ENCODE results near the gene DDX41. TPM values are rescaled to one million over a fixed set of nuclear protein-coding genes. Genes with fewer than 3 reads are reported as not detected.

The DDX41 gene
- total RNA-seq, 1 experiment from 2014 or later = 136 TPM

DNA sequence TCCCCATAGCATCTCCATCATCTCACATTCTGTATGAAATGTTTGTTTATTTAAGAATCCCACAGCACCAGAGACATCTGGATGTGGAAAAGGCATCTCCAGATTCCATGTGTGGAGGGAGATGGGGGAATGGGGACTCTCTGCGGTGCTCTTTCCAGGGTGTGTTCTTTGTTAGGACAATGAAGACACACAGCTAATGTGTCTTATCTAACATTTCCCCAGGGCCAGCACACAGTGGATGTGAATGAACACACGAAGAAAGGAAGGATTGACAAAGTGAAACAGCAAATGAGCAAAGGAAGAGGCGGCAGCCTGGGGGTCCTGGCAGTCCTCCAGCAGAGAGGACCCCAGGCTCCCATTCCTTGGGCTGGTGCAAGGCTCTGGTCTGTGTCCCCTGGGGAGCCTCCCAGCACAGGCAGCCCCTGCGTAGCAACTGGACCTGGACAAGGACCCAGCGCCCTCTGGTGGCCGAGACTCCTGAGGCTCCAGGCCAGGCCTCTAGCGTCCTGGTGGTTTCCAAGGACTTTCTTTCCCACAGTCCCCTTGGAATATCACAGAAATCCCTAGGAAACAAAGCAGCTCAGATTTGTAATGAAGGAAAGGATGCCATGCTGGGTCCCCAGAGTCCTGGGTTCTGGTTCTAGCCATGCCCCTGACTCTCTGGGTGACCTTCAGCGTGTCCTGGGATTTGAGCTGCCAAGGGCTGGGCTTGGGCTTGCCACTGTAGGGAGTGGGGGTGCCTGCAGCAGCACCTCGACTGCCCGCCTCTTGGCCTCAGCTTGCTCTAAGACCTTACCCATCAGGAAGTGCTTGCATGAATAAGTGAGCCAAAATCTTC lies 15.9 kb downstream of the DDX41 start (continued):
- TF ChIP-seq CTCF (IDR thresholded peaks at IDR 0.05) = peak; percentile 88
- TF ChIP-seq, protein P1, sequence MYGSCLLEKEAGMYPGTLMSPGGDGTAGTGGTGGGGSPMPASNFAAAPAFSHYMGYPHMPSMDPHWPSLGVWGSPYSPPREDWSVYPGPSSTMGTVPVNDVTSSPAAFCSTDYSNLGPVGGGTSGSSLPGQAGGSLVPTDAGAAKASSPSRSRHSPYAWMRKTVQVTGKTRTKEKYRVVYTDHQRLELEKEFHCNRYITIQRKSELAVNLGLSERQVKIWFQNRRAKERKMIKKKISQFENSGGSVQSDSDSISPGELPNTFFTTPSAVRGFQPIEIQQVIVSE (CRISPR knock-in tag; IDR thresholded peaks at IDR 0.05; ENCODE audit: borderline replicate concordance) = no peak
- TF ChIP-seq MLX (CRISPR knock-in tag; IDR thresholded peaks at IDR 0.05) = no peak
- TF ChIP-seq, protein P2, sequence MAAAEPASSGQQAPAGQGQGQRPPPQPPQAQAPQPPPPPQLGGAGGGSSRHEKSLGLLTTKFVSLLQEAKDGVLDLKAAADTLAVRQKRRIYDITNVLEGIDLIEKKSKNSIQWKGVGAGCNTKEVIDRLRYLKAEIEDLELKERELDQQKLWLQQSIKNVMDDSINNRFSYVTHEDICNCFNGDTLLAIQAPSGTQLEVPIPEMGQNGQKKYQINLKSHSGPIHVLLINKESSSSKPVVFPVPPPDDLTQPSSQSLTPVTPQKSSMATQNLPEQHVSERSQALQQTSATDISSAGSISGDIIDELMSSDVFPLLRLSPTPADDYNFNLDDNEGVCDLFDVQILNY (CRISPR knock-in tag; IDR thresholded peaks at IDR 0.05) = no peak
- no peak for TF ChIP-seq USF1 (CRISPR knock-in tag; IDR thresholded peaks at IDR 0.05)

DNA sequence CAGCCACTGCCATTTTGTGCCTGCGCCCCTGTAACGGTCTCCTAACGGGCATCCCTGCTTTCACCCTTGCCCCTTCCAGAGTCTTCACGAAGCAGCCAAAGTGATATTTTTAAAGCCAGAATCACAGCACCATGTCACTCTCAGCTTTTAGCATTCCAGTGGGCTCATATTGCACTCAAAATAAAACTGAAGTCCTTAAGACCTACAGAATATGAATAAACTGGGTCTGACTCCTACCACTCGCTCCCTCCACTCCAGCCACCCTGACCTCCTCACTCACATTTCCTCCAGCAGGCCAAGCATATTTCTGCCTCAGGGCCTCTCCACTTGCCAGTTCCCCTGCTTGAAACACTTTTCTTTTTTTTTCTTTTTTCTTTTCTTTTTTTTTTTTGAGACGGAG lies 16.9 kb downstream of the DDX41 start:
- no peak overlapping the region for H3K27ac Mint-ChIP-seq

More for the DNA sequence above, 16.9 kb downstream of the DDX41 start:
- H3K36me3 Mint-ChIP-seq = no peaks in the 10 kb centered on the region
- H3K27me3 Mint-ChIP-seq (ENCODE audit: low read depth) = peaks cover 31% of the 10 kb centered on the region
- no peak overlapping the region for H3K4me3 Mint-ChIP-seq
- CTCF ChIA-PET = interaction anchor here (0.8 to 3.2 kb wide), 8 partner anchors 8 to 190 kb away, joined by 3 to 53 read pairs (median 20); partner anchors contain the start of genes DDX41 and DOK3
- H3K9me3 Mint-ChIP-seq = no peaks in the 10 kb centered on the region
- no peak for TF ChIP-seq ZNF512 (CRISPR knock-in tag; IDR thresholded peaks at IDR 0.05; ENCODE audit: borderline replicate concordance)
- TF ChIP-seq, protein P1 (CRISPR knock-in tag; IDR thresholded peaks at IDR 0.05; ENCODE audit: borderline replicate concordance) = no peak
- no peak for TF ChIP-seq FOXJ3 (CRISPR knock-in tag; IDR thresholded peaks at IDR 0.05; ENCODE audit: borderline replicate concordance)
- no peak for TF ChIP-seq ATF2 (CRISPR knock-in tag; IDR thresholded peaks at IDR 0.05; ENCODE audit: borderline replicate concordance, low read depth)
- TF ChIP-seq, protein P3, sequence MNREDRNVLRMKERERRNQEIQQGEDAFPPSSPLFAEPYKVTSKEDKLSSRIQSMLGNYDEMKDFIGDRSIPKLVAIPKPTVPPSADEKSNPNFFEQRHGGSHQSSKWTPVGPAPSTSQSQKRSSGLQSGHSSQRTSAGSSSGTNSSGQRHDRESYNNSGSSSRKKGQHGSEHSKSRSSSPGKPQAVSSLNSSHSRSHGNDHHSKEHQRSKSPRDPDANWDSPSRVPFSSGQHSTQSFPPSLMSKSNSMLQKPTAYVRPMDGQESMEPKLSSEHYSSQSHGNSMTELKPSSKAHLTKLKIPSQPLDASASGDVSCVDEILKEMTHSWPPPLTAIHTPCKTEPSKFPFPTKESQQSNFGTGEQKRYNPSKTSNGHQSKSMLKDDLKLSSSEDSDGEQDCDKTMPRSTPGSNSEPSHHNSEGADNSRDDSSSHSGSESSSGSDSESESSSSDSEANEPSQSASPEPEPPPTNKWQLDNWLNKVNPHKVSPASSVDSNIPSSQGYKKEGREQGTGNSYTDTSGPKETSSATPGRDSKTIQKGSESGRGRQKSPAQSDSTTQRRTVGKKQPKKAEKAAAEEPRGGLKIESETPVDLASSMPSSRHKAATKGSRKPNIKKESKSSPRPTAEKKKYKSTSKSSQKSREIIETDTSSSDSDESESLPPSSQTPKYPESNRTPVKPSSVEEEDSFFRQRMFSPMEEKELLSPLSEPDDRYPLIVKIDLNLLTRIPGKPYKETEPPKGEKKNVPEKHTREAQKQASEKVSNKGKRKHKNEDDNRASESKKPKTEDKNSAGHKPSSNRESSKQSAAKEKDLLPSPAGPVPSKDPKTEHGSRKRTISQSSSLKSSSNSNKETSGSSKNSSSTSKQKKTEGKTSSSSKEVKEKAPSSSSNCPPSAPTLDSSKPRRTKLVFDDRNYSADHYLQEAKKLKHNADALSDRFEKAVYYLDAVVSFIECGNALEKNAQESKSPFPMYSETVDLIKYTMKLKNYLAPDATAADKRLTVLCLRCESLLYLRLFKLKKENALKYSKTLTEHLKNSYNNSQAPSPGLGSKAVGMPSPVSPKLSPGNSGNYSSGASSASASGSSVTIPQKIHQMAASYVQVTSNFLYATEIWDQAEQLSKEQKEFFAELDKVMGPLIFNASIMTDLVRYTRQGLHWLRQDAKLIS (CRISPR knock-in tag; IDR thresholded peaks at IDR 0.05; ENCODE audit: borderline replicate concordance) = no peak
- TF ChIP-seq HMGA2 (CRISPR knock-in tag; IDR thresholded peaks at IDR 0.05) = no peak
- TF ChIP-seq NR2C2 (CRISPR knock-in tag; IDR thresholded peaks at IDR 0.05) = no peak
- no peak for TF ChIP-seq ZNF121 (CRISPR knock-in tag; IDR thresholded peaks at IDR 0.05)
- no peak for TF ChIP-seq MLX (CRISPR knock-in tag; IDR thresholded peaks at IDR 0.05)
- no peak for TF ChIP-seq CREB1 (CRISPR knock-in tag; IDR thresholded peaks at IDR 0.05)
- TF ChIP-seq, protein P4, sequence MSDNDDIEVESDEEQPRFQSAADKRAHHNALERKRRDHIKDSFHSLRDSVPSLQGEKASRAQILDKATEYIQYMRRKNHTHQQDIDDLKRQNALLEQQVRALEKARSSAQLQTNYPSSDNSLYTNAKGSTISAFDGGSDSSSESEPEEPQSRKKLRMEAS (CRISPR knock-in tag; IDR thresholded peaks at IDR 0.05) = no peak
- no peak for TF ChIP-seq NFE2L1 (CRISPR knock-in tag; IDR thresholded peaks at IDR 0.05)
- ATAC-seq (no peak), DNase-seq (ENCODE audit: low spot score) (no peak)
- H3K4me1 Mint-ChIP-seq = peaks cover 28% of the 10 kb centered on the region
- POLR2A ChIA-PET = interaction anchor here (0.7 kb wide), 1 partner anchor 9 kb away, joined by 3 read pairs; no protein-coding TSS in a partner anchor

Data from WTC11 (cell line).